GM19035 (cell line): Measurements from ENCODE around the gene PROKR1.
"Not testable (repeated sequence)": the region's sequence is repeated elsewhere in the genome, so short reads cannot be mapped to it uniquely, and the experiment has no call there.

Experiments used
- ATAC-seq: cut with Tn5 transposase; IDR thresholded peaks from one replicate; pipeline ENCODE4 v1.9.1; 2021; ENCODE audit not compliant: unreplicated experiment

Gene PROKR1

GRCh38 chr2:68653538-68653982 lies 10.2 kb downstream of the PROKR1 start:
- ATAC-seq, result peak; percentile 83

DNA sequence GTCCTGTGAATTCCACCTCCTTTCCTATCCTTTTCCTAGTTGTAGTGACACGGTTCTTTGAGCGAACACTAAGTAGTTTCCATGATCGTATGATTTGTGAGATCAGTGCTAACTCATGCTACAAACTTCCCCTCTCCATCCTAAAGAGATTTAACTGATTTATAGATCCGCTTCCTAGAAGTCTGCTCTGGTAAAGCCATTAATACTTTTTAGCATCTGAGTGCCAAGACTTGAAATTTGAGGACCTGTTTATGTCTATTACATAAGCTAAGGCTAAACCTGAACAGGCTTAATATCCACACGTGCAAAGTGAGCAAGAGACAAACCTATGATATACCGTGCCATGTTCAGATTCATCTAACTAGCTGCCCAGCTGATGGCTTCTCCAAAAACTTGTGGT lies 14.9 kb downstream of the PROKR1 start:
- no peak for ATAC-seq

DNA sequence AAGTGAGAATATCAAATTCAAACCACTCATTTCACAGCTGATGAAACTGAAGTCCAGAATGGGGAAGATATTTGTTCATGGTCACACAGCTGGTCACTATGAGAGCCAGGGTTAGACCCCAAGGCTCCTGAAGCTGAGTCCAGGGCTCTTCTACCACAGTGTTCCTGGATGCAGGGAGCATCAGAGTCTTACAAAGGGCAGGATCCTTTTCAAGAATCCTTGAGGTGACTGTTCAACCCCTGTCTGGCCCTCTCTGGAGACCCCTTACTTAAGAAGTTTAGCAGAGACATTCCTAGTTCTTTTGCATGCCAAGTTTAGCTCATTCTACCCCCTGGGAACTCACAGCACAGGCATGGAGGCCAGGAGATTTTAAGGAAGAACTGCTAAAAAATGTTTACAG lies 15.7 kb downstream of the PROKR1 start:
- no peak for ATAC-seq

GRCh38 chr2:68660658-68661057 lies 17.3 kb downstream of the PROKR1 start:
- ATAC-seq, result no peak

DNA sequence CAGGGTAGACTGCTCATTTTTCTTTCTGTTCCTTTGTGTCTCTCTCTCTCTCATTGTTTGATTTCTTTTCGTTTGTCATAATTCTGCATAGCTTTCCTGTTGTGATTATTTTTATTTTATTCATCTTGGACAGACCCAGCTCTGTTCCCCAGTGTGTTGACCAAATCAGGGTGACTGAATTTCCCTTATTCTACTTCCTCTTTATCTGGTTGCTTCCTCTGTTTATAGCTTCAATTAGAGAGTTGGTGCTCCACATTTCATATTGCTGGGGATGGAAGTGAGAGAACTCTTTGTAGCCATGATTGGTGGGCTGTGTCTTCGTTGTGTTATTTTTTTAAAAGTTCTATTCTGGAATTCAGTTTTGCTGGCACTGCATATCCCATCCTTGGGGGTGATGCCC lies 19.1 kb downstream of the PROKR1 start:
- ATAC-seq, result no peak

- ATAC-seq, result no peak
Observed at GRCh38 chr2:68663371-68664156, 20.2 kb downstream of the PROKR1 start.

- no peak for ATAC-seq
Observed at GRCh38 chr2:68667371-68667770, 24.0 kb downstream of the PROKR1 start.

DNA sequence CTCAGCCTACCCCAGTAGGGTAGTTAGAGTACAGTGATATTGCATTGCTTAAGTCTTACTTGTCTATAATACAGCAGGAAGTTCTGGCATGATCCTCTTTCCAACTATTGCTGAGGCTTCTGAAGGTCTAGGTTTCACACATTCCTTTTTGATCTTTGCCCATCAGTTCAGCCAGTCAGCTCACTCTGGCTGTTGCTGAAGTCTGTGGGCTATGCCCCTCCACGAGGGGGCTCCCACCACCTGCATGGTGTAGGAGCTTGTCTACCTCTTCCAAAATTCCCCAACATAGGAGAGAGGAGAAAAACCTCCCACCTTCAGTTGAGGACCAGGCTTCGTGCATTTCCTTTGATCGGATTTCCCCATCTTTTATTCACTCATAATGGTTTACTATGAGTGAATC lies 26.3 kb downstream of the PROKR1 start:
- ATAC-seq, result no peak

DNA sequence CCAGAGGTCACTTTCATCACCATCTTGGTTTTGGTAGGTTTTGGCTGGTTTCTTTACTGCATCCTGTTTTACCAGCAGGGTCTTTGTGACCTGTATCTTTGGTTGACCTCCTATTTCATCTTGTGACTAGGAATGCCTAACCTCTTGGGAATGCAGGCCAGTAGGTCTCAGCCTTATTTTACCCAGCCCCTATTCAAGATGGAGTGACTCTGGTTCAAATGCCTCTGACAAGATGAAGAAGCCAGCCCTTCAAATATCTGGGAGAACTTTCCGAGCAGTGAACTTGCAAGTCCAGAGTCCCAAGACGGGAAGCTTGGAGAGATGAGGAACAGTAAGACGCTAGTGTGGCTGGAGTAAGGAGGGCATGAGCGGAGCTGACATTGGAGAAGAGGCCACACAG lies 28.6 kb downstream of the PROKR1 start:
- ATAC-seq, result no peak

DNA sequence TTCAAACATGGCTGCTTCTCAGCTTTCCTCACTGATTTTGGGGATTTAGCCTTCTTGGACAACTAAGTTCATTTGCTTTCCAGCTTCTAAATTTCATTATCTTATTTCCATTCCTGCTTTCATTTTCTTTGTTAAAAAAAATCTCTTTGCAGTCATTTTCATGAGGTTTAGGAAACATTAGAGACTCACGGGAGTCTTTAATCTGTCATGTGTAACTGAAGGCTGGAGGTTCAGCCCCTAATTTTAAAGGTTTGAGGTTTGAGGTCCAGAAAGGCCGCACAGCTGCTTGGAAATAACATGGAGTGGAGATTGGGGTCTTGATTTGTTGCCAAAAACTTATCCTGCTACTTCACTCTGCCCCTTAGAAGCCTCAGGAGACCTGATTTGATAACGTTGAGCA lies 30.3 kb downstream of the PROKR1 start:
- ATAC-seq, result no peak

DNA sequence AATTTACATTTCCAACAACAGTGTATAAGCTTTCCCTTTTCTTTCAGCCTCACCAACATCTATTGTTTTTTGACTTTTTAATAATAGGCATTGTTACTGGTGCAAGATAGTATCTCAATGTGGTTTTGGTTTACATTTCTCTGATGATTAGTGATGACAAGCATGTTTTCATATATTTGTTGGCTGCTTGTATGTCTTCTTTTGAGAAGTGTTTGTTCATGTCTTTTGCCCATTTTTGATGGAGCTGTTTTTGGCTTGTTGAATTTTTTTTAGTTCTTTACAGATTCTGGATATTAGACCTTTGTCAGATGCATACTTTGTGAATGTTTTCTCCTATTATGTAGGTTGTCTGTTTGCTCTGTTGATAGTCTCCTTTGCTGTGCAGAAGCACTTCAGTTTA lies 32.1 kb downstream of the PROKR1 start:
- ATAC-seq, result no peak

DNA sequence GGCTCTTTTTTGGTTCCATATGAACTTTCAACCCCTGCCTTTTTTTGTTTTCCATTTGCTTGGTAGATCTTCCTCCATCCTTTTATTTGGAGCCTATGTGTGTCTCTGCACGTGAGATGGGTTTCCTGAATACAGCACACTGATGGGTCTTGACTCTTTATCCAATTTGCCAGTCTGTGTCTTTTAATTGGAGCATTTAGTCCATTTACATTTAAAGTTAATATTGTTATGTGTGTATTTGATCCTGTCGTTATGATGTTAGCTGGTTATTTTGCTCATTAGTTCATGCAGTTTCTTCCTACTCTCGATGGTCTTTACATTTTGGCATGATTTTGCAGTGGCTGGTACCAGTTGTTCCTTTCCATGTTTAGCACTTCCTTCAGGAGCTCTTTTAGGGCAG lies 34.5 kb downstream of the PROKR1 start:
- not testable (repeated sequence) for ATAC-seq

- ATAC-seq, result not testable (repeated sequence)
Observed at GRCh38 chr2:68679166-68679916, 36.0 kb downstream of the PROKR1 start.

GRCh38 chr2:68679917-68680267 lies 36.5 kb downstream of the PROKR1 start:
- ATAC-seq, result not testable (repeated sequence)

DNA sequence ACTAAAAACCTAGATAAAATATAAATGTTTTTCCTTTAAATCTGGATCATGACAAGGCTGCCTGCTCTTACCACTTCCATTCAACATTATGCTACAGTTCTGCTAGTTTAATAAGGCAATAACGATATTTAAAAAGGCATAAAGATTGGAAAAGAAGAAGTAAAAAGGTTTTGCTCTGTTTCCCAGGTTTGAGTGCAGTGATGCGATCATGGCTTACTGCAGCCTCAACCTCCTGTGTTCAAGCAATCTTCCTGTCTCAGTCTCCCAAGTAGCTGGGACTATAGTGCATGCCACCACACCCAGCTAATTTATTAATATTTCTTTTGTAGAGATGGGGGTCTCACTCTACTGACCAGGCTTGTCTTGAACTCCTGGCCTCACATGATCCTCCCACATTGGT lies 40.8 kb downstream of the PROKR1 start:
- ATAC-seq, result no peak

GRCh38 chr2:68686178-68686577 lies 42.8 kb downstream of the PROKR1 start:
- no peak for ATAC-seq

GRCh38 chr2:68687018-68687417 lies 43.6 kb downstream of the PROKR1 start:
- ATAC-seq, result no peak

- ATAC-seq, result peak; percentile 91
Observed at GRCh38 chr2:68689553-68690537, 46.5 kb downstream of the PROKR1 start.

DNA sequence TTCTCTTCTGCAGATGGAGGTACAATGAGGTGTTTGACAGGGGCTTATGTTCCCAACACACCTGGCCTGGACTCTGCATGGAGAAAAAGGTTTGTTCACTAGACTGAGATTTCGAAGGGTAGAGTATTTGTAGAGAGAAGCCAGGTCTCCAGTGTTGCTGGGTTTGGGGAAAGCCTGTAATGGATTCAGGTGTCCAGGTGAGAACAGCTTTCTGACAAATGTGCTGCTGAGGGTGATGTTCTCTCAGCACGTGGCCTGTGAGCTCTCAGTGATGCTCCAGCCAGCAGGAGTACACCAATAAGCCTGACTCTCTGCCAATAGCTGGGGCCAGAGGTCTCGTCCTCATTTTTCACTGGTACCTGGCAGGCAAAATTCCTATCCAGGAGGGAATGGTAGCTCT lies 47.5 kb downstream of the PROKR1 start:
- ATAC-seq, result no peak

DNA sequence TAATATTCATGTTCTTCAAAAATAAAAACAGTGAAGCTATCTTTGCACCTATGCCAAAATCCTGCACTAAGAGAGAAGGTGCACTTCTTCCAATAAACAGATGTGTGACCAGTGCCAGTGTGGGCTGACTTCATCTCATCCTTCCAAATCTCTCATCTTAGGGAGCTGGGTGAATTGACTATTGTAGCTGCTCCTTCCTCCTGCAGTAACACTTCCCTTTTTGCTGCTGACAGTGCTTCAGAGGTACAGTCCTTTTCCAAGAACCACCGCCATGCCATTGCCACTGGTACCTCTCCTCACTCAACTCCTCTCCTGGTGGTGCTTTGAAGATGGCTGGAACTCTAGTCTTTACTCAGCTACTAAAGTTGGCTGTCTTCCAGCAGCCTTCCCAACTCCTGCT lies 49.1 kb downstream of the PROKR1 start:
- ATAC-seq, result no peak

DNA sequence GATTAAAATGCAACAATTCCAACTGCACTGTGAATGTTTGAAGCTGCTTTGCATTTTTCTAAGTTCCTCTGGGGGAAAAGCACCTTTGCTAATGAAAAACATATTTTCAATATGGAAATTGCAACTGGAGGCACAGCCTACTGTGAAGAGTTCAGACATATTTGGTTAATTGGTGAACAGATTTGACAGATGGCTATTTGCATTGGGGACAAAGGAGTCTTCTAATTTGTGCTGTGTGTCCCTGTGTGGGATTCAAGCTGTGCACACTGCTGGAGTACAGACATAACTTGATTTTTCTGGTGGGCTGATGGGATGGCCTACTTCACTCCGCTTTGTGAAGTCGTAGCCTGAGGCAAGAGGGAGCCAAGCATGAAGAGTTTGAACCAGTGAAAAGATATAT lies 50.6 kb downstream of the PROKR1 start:
- no peak for ATAC-seq
